T47D (cell line): ENCODE results near the gene TBX1.

Source experiments
- DNase-seq, 2 experiments: peaks; one replicate each; pipeline versions ENCODE4 v3.0.0 to v3.0.0-alpha.2; 2011 to 2012; ENCODE audit warnings: low read depth in 1 of 2, low spot score in 1 of 2
- JUND ChIP-seq: IDR thresholded peaks from 2 replicates; pipeline ENCODE4 v1.6.1; 2012; ENCODE audit warnings: low read depth
- in situ Hi-C: cut with HindIII; loops from 2 replicates; pipeline ENCODE4 v1.10.0; 2016; ENCODE audit warnings: low sequenced_read_pairs, low pct_unique_long_range_greater_than_20kb

The TBX1 gene

GRCh38 chr22:19763458-19764298, 3.1 kb downstream of the TBX1 start:
- in situ Hi-C loops: no loop called here
- TF ChIP-seq JUND: no peak
- no peak for DNase-seq

DNA sequence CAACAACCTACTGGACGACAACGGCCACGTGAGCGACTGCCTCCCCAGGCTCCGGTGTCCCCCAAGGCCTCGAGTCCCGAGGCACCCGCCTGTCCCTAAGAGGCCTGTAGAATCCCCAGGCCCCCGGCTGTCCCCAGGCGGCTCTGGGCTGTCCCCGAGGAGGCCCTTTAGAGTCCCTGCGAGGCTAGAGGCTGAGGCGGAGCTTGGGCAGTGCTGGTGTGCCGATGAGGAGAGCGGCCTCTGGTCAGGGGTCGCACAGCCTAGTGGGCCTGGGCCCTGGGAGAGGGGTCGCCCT, 3.7 kb downstream of the TBX1 start:
- in situ Hi-C loops: no loop called here
- no peak for TF ChIP-seq JUND
- DNase-seq: no peak

DNA sequence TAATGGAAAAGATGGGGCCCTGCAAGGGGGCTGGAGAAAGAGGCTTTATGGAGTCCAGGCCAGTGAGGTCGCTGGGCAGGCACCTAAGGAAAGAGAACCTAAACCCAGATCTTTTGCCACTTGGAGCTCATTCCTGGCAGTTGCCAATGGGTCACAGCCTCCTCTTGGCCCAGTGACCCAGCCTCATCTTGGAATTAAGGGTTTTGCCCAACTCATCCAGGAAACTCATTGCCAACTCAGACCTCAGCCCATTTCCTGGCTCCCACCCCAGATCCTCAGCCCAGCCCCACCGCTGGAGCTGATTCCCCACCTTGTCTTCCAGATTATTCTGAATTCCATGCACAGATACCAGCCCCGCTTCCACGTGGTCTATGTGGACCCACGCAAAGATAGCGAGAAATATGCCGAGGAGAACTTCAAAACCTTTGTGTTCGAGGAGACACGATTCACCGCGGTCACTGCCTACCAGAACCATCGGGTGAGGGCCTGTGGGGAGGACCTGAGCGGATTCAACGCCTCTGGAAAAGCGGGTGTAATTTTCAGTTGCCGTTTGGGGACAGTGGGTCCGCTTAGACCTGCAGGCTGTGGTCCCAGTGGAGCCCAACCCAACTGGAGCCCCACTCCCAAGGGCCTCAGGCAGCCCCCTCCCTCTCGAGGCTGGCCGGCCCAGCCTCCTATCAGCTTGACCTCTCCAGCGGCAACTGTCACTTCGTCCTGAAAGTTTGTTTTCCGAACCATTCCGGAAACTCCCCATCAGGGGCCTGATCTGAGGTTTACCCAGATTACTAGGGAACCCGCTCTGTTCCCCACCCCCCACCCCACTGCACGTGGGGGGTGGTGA, 4.3 kb downstream of the TBX1 start:
- in situ Hi-C loops: no loop called here
- DNase-seq: no peak
- no peak for TF ChIP-seq JUND

DNA sequence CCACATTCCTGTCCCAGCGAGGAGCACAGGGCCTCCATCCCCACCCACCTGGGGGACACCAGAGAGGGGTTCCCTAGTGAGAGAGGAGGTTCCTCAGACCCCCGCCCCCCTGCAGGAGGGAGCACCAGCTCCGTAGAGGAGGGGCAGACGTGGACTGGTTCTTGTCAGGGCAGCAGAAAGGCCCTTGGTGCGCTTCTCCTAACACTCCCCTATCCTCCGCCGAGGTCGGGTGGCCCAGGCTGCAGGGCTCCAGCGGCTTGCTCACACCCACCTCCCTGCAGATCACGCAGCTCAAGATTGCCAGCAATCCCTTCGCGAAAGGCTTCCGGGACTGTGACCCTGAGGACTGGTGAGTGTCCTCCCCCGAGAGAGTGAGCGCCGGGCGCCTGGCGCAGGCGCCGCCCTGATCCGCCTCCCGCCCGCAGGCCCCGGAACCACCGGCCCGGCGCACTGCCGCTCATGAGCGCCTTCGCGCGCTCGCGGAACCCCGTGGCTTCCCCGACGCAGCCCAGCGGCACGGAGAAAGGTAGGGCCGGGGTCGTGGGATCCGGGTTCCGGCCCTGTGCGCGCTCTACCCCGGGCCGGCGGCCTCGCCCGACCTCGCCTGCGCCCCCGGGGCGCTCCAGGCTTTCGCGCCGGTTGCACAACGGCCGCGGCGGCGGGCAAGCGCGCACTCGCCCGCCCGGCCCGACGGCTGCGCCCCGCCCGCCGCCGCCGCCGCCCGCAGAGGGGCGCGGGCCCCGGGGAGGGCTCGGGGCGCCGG, 5.1 kb downstream of the TBX1 start:
- in situ Hi-C loops: no loop called here
- TF ChIP-seq JUND: no peak
- DNase-seq: no peak

DNA sequence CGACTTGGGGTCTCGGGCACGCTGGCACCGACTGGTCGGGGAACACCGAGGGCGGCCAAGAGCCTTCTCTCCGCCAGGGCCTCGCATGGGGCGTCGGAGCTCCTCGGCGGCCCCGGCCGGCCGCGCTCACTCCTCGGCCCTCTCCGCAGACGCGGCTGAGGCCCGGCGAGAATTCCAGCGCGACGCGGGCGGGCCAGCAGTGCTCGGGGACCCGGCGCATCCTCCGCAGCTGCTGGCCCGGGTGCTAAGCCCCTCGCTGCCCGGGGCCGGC, 5.6 kb downstream of the TBX1 start:
- in situ Hi-C loops: no loop called here
- TF ChIP-seq JUND: no peak
- DNase-seq: no peak

DNA sequence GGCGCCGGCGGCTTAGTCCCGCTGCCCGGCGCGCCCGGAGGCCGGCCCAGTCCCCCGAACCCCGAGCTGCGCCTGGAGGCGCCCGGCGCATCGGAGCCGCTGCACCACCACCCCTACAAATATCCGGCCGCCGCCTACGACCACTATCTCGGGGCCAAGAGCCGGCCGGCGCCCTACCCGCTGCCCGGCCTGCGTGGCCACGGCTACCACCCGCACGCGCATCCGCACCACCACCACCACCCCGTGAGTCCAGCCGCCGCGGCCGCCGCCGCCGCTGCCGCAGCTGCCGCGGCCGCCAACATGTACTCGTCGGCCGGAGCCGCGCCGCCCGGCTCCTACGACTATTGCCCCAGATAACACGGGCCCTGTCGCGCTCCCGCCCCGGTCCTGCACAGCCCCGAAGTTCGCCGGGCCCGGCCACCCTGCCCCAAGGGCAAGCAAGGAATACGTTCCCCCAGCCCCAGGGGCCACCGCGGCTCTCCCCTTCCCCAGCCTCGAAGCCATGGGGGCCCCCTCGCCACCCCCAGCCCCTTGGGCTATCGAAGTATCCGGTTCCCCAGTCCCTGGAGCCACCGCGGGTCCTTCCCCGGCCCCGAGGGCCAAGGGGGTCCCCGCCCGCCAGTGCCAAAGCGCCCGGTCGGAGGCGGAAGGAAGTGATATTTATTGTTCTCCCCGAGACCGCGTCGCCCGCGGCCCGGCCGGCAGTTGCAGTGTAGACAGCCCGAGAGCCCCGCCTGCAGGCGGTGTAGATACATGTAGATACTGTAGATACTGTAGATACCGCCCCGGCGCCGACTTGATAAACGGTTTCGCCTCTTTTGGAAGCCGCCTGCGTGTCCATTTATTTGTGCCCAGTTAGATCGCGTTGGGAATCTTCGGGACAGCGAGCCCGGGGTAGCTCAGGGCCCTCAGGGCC, 6.2 kb downstream of the TBX1 start:
- in situ Hi-C loops: no loop called here
- no peak for TF ChIP-seq JUND
- no peak for DNase-seq

GRCh38 chr22:19767427-19768341, 7.1 kb downstream of the TBX1 start:
- no peak for TF ChIP-seq JUND
- in situ Hi-C loops: no loop called here
- no peak for DNase-seq

GRCh38 chr22:19769393-19769715, 8.8 kb downstream of the TBX1 start:
- in situ Hi-C loops: no loop called here
- no peak for TF ChIP-seq JUND
- DNase-seq: no peak

GRCh38 chr22:19770349-19771220, 10.0 kb downstream of the TBX1 start:
- in situ Hi-C loops: no loop called here
- TF ChIP-seq JUND: no peak
- no peak for DNase-seq

GRCh38 chr22:19772422-19772672, 11.8 kb downstream of the TBX1 start:
- in situ Hi-C loops: no loop called here
- no peak for DNase-seq
- no peak for TF ChIP-seq JUND

DNA sequence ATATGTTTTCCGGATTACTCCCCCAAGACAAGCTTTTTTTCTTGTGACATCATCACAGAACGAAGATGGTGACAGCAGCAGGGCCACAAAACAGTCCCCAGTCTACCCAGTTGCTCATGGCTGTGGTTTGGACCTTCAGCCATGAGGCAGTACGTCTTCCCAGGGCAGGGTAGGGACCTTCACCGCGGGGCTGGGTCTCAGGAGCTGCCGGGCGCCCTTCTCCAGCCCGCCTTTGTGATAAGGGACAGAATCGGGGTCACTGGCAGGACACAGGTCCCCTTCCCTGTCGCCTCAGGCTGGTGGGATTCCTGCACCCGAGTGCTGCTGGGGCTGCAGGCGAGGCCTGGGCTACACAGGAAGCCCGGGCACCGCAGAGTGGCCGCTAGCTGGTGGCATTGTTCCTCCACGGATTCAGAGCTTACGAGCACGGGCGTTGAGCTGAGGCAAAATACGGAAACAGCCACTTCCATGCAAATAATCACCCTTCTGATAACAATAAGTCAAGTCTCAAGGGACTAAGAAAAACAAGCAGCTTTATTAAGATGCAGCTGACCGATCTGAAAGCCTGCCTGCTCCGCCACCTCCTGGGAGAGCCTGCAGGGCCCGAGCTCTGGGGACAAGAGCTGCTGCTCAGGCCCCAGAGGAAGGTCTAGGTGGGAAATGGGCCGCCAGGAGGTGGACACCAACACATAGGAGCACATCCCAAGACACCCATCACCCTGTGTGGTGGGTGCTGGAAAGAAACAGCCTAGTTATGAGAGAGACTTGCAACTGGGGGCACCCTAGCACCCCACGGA, 12.3 kb downstream of the TBX1 start:
- no peak for TF ChIP-seq JUND
- in situ Hi-C loops: no loop called here
- no peak for DNase-seq
